22Rv1 (cell line): ENCODE measurements around the gene STK39.

ENCODE experiments used
- ZFX ChIP-seq: fragments of 450-650 bp; IDR thresholded peaks from 2 replicates; pipeline ENCODE4 v1.6.1; 2017; ENCODE audit warnings: antibody characterized with exemption, borderline replicate concordance
- TF ChIP-seq, protein P1 (sequence below): fragments of 450-650 bp; IDR thresholded peaks from 2 replicates; pipeline ENCODE4 v1.5.1; 2017; ENCODE audit warnings: mild to moderate bottlenecking

DNA sequence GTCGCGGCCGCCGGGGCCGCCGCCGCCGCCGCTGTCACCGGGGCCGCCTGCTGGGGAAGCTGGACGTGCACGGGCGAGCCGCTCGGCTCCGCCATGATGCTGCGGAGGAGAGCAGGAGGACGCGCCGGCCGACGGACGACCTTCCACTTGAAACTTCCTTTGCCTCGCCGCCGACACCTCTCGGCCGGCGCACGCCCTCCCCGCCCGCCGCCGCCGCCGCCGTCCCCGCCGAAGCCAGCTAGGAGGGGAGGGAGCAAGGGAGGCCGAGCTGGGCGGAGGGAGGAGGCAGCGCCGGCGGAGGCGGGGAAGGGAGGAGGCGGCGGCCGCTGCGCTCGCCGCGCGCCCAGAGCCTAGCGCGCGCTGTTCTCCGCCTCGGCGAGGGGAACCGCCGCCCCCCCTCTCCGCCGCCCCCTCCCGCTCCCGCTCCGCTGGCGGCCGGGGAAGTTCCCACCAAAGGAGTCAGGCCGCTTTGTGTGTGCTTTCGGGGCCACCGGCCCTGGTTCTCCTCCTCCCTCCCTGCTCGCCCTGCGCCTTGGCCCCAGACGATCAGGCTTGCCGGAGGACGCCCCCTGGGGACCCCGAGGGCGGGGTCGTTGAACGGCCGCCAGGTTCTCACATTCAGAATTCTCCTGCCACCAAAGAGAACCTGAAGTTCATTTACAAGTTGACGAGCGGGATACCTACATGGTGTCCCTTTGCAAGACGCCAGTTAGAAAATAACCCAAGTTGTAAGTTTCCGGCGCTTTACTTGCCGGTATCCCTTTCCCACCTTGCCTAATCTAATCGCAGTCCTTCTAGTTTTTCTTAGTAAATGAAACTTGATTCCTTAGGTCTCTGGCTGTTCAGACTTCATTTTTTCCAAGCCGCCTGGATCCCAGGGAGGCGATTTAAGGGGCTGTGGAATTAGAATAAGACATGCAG lies at the start of gene STK39:
- TF ChIP-seq, protein P1, sequence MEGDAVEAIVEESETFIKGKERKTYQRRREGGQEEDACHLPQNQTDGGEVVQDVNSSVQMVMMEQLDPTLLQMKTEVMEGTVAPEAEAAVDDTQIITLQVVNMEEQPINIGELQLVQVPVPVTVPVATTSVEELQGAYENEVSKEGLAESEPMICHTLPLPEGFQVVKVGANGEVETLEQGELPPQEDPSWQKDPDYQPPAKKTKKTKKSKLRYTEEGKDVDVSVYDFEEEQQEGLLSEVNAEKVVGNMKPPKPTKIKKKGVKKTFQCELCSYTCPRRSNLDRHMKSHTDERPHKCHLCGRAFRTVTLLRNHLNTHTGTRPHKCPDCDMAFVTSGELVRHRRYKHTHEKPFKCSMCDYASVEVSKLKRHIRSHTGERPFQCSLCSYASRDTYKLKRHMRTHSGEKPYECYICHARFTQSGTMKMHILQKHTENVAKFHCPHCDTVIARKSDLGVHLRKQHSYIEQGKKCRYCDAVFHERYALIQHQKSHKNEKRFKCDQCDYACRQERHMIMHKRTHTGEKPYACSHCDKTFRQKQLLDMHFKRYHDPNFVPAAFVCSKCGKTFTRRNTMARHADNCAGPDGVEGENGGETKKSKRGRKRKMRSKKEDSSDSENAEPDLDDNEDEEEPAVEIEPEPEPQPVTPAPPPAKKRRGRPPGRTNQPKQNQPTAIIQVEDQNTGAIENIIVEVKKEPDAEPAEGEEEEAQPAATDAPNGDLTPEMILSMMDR = no peak
- TF ChIP-seq ZFX = no peak
